ENCODE measurements around the gene PTPN1. TPM values are rescaled to one million over a fixed set of nuclear protein-coding genes. Genes with fewer than 3 reads are reported as not detected.

PTPN1 gene
- total RNA-seq, 4 donors from 2014 or later = 22.2 to 107 (median 42.7) TPM

- TF ChIP-seq, protein P1, sequence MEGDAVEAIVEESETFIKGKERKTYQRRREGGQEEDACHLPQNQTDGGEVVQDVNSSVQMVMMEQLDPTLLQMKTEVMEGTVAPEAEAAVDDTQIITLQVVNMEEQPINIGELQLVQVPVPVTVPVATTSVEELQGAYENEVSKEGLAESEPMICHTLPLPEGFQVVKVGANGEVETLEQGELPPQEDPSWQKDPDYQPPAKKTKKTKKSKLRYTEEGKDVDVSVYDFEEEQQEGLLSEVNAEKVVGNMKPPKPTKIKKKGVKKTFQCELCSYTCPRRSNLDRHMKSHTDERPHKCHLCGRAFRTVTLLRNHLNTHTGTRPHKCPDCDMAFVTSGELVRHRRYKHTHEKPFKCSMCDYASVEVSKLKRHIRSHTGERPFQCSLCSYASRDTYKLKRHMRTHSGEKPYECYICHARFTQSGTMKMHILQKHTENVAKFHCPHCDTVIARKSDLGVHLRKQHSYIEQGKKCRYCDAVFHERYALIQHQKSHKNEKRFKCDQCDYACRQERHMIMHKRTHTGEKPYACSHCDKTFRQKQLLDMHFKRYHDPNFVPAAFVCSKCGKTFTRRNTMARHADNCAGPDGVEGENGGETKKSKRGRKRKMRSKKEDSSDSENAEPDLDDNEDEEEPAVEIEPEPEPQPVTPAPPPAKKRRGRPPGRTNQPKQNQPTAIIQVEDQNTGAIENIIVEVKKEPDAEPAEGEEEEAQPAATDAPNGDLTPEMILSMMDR (IDR thresholded peaks at IDR 0.05) = no peak
- no peak for ATAC-seq (ENCODE audit: low FRiP score)
Measured at GRCh38 chr20:50467718-50468356, 42.3 kb upstream of the PTPN1 start.

DNA sequence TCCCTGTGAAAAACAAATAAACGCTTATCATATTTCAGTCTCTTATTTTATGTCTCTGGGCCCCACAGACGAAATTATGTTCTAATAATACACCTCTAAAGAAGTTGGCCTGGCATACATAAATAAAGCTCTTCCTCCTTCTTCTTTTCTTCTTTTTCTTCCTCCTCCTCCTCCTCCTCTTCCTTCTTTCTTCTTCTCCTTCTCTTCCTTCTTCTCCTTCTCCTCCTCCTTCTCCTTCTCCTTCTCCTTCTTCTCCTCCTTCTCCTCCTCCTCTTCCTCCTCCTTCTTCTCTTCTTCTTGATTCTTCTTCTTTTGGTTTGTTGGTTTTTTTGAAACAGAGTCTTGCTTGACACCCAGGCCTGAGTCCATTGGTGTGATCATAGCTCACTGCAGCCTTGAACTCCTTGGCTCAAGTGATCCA is 41.8 kb upstream of the PTPN1 start:
- ATAC-seq (ENCODE audit: low FRiP score) (no peak), DNase-seq (ENCODE audit: low spot score) (no peak)
- TF ChIP-seq, protein P1 (IDR thresholded peaks at IDR 0.05) = no peak

More at GRCh38 chr20:50467718-50468356, 42.3 kb upstream of the PTPN1 start:
- DNase-seq (ENCODE audit: low spot score) = no peak

GRCh38 chr20:50469176-50469723 is 40.9 kb upstream of the PTPN1 start:
- DNase-seq (ENCODE audit: low spot score) = no peak

DNA sequence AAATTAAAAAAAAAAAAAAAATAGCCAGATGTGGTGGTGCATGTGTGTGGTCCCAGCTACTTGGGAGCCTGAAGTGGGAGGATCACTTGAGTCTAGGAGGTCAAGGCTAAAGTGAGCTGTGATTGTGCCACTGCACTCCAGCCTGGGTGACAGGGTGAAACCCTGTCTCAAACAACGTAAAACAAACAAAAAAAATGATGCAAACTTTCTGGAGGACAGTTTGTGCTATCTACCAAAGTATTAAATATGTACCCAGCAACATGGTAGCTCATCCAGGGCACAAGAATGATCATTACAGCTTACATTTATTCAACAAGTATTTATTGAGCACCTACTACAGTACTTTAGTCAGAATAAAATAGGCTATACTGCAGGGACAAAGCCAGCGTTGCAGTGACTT is 40.4 kb upstream of the PTPN1 start:
- ATAC-seq (ENCODE audit: low FRiP score) (no peak), DNase-seq (ENCODE audit: low spot score) (no peak)
- TF ChIP-seq, protein P1 (IDR thresholded peaks at IDR 0.05) = no peak

More at GRCh38 chr20:50469176-50469723, 40.9 kb upstream of the PTPN1 start:
- TF ChIP-seq, protein P1 (IDR thresholded peaks at IDR 0.05) = no peak
- no peak for ATAC-seq (ENCODE audit: low FRiP score)

- no peak for DNase-seq (ENCODE audit: low spot score)
- ATAC-seq (ENCODE audit: low FRiP score) = no peak
- TF ChIP-seq, protein P1 (IDR thresholded peaks at IDR 0.05) = no peak
Measured at GRCh38 chr20:50470264-50470858, 39.8 kb upstream of the PTPN1 start.

- TF ChIP-seq, protein P1 (IDR thresholded peaks at IDR 0.05) = no peak
- DNase-seq (ENCODE audit: low spot score) (no peak), ATAC-seq (ENCODE audit: low FRiP score) (no peak)
Measured at GRCh38 chr20:50471231-50471630, 39.0 kb upstream of the PTPN1 start.

Data from omental fat pad (tissue), 4 donors.